GM12801 (cell line): ENCODE data around the gene PLXNA1.

Source experiments
- TF ChIP-seq, protein P1 (sequence below): IDR thresholded peaks from one replicate; pipeline ENCODE4 v1.5.1; 2011; ENCODE audit warnings: control low read depth; ENCODE audit not compliant: insufficient read length; ENCODE audit errors: extremely low read depth

PLXNA1 gene

DNA sequence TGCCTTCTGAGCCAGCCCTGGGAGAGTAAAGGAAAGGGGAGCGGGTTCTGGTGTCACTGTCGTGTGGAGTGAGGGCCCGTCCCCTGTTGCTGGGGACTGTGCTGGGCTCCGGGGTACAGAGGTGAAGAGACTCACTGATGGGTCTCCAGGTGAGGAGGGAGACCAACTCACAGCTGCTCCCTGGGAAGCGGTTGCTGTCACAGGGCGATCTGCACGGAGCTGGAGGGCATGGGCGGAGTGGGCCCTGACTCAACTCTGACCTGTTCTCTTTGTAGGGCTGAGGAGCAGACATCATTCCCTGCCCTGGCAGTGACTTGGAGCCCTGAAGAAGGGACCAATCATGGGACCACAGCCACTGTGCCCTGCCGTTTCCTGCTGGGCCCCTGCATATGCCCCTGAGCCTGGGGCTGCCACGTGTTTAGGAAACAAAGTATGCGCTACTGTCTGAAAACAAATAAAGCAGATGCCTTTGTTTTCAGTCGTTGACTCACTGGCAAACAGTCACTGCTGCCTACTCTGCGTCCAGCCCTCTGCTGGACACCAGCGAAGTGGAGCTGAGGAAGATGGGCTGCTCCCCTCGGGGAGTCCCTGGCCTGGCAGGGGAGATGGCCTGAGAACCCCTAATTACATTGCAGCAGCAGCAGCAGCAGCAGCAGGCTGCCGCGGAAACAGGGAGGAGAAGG lies 22.9 kb upstream of the PLXNA1 start:
- TF ChIP-seq, protein P1, sequence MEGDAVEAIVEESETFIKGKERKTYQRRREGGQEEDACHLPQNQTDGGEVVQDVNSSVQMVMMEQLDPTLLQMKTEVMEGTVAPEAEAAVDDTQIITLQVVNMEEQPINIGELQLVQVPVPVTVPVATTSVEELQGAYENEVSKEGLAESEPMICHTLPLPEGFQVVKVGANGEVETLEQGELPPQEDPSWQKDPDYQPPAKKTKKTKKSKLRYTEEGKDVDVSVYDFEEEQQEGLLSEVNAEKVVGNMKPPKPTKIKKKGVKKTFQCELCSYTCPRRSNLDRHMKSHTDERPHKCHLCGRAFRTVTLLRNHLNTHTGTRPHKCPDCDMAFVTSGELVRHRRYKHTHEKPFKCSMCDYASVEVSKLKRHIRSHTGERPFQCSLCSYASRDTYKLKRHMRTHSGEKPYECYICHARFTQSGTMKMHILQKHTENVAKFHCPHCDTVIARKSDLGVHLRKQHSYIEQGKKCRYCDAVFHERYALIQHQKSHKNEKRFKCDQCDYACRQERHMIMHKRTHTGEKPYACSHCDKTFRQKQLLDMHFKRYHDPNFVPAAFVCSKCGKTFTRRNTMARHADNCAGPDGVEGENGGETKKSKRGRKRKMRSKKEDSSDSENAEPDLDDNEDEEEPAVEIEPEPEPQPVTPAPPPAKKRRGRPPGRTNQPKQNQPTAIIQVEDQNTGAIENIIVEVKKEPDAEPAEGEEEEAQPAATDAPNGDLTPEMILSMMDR: no peak

DNA sequence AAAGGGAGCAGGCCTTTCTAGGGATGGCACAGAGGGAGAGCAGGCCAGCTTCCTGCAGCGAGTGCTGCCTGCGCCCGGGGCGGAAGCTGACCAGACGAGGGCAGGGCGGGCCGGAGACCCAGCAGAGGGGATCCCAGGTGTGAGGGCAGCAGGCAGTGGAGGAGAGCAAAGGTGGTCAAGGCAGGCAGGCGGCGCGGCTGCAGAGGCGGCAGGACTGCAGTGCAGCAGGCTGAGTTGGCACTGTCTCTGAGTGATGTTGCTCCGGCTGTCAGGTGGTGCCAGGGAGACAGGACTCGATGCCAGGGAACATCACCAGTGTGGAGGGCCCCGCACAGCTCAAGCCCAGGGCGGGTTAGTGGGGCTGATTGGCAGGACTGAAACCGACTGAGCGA lies 22.3 kb upstream of the PLXNA1 start:
- TF ChIP-seq, protein P1: no peak

DNA sequence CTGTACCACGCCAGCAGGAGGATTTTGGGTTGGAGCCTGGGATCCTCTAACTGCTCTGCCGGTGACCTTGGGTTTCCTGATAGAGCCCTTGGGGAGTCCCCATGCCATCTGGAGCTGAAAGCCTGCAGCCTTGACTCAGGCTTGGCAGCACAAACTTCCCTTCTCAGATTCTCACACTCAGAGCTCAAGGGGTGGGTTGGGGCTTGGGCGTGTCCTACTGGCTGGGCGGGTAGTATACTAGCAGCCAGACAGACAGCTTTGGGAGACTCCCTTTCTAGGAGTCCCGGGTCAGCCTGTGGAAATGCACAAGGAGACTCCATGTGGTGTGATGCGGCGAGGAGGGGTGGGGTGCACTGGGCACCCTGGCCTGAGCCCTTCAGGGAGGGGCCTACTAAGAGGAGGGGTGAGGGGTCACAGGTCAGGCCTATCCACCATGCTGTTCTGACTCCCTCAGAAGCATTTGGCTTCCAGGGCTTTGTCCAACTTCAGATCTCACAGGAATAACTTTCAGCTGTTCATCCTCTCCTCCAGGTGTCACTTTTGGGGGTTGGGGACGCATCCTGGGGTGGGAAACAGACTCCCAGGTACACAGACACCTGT lies 21.6 kb upstream of the PLXNA1 start:
- TF ChIP-seq, protein P1: no peak

DNA sequence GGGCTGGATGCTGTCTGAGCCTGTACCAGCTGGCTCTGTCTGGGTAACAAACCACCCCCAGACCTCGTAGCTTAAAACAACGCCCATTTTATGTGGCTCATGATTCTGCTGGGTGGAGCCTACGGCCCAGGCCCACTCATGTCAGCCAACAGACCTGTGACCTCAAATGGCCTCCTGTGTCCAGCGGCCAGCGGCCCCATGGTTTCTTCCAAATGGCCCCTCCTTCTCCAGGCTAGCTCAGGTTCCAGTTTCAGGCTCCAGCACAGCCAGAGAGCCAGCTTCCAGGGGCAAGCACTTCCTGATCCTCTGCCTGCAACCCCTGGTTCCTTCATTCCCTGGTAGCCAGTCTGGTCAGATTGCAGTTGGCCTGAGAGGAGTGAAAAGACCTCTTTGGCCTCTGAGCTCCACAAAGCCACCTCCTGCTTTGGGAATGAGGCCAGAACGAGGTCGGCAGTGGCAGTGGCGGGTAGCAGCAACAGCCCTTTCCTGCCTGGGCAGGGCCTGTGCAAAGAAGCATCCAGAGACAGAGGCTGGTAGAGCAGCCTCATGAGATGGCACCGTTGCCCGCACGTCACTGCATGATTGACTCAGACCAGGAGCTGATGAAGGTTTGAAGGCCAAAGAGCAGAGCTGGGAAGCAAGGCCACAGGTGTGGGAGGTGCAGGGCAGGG lies 21.0 kb upstream of the PLXNA1 start:
- TF ChIP-seq, protein P1: no peak

DNA sequence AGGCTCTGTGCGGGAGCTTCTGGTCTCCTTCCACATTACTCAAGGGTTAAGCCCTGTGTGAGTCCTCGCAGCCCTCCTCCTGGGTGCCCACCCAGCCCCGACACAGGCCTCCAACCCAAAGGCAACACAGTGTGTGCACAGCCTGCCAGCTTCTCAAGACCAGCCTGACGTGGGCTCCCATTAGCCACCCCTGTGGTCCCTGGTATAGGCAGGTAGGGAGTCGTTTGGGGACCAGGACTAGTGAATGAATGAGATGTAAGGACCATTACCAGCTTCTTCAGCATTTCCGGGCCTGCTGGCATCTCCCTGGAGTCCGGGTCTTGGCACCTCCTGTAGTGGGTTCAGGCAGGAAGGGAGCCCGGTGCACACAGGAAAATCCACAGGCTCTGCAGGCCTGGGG lies 20.2 kb upstream of the PLXNA1 start:
- TF ChIP-seq, protein P1: no peak

DNA sequence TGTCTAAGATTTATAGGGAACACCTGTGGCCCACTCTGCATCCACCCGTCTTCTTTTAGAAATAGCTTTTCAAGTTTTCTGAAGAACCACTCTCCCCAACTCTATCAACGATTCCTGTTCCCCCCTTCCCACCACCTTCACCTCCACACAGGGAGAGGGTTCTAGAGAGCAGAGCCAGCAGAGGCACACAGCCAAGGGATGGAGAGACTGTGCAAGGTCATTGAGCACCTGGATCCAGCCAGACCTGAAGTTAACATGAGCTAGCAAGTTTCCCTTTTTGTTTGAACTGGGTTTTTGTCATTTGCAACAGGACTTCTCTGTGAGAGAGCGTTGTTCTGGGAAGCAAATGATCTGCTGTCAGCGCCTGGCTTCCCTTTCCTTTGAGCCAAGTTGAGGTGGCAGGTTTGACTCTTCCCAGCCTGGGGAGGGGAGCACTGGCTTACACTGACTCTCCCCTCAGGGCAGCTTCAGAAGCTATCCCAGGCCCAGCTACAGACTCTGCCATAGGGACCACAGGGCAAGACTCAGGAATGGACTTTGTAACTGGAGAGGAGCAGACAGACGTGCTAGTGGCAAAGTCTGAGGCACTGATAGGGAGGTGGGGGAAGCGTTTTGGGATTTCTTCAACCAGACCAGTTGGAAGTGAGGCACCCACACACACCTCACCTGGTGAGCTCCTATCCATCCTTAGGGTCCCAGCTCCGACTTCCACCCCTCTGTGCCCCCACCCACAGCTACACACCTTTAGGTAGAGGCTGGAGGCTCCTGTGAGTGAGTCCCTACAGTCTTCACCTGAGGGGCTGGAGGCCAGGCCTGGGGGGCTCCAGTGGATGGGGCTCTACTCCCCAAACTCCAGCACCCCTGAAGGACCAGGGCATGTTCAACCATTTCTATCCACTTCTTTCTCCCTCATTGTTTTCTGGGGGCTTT lies 19.4 kb upstream of the PLXNA1 start:
- TF ChIP-seq, protein P1: no peak

DNA sequence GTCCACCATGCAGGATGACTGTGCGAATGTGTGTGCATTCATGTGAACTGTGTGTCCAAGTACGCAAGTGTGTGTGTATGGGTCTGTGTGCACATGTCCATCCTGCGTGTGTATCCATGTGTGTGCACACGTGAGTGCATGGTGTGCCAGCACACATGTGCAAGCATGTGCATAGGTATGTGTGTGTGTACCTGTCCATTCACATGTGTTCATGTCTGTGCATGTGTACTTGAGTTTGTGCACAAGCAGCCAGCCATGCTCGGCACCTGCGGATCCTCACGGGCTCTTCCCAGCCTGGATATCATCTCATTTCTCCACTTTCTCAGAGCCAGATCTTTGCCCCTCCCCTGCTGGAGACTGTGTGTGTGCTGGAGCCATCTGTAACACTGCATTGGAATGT lies 18.7 kb upstream of the PLXNA1 start:
- TF ChIP-seq, protein P1: no peak
